SK-N-SH treated with all-trans-retinoic acid at 6 μM for 48 hours (cell line): ENCODE data around the gene APOL4.

Experiments used
- BACH2 ChIP-seq: fragments of 250-450 bp; sonication (Bioruptor Pico); IDR thresholded peaks from 2 replicates; pipeline ENCODE4 v1.9.0; 2021; ENCODE audit warnings: mild to moderate bottlenecking, borderline replicate concordance
- PPARA ChIP-seq: fragments of 250-450 bp; sonication (Bioruptor Pico); IDR thresholded peaks from 2 replicates; pipeline ENCODE4 v1.5.0; 2020; ENCODE audit warnings: mild to moderate bottlenecking, borderline replicate concordance
- TF ChIP-seq, protein P1 (sequence below): fragments of 250-450 bp; sonication (Bioruptor Pico); IDR thresholded peaks from 2 replicates; pipeline ENCODE4 v1.8.0; 2021; ENCODE audit warnings: low read depth, mild to moderate bottlenecking, moderate library complexity, borderline replicate concordance

DNA sequence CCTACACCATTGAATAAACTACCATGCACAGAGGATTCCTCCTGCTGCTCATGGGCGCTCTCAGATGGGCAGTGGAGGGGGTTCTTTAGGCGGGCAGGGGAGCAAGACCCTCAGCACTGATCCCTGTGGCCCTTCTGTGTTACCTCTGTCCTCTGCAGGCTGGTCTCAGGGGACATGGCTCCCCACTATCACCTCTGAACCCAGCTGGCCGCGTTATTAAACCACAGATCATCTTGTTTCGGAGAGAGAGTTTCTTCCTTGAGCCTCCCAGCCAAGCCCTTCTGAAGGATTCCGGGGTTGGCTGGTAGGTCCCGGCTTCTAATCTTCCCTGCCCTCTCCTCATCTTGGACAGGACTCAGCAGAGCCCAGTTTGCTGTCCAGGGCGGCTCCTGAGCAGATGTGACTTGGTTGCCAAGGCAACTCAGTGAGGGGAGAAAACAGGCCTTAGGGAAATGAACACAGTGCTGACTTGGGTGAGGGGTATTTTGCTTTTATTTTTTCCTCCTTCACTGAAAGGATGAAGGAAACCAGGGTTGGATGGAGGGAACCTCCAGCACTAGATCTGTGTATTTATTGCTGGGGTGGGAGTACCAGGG, 54.3 kb downstream of the APOL4 start:
- TF ChIP-seq BACH2 (CRISPR knock-in tag), result no peak
- TF ChIP-seq, protein P1, sequence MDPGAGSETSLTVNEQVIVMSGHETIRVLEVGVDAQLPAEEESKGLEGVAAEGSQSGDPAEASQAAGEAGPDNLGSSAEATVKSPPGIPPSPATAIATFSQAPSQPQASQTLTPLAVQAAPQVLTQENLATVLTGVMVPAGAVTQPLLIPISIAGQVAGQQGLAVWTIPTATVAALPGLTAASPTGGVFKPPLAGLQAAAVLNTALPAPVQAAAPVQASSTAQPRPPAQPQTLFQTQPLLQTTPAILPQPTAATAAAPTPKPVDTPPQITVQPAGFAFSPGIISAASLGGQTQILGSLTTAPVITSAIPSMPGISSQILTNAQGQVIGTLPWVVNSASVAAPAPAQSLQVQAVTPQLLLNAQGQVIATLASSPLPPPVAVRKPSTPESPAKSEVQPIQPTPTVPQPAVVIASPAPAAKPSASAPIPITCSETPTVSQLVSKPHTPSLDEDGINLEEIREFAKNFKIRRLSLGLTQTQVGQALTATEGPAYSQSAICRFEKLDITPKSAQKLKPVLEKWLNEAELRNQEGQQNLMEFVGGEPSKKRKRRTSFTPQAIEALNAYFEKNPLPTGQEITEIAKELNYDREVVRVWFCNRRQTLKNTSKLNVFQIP (CRISPR knock-in tag), result no peak
- TF ChIP-seq PPARA (CRISPR knock-in tag), result no peak
